DOHH2 (cell line): ENCODE measurements around the gene ATP13A3.

Experiments used
- EZH2phosphoT487 ChIP-seq: fragments of 200-600 bp; sonication (generic); IDR thresholded peaks from 2 replicates; pipeline ENCODE4 v1.6.1; 2017; ENCODE audit warnings: borderline replicate concordance, mild to moderate bottlenecking, antibody characterized with exemption, low read length, moderate library complexity, mixed read lengths
- TF ChIP-seq, protein P1 (sequence below): fragments of 200-600 bp; sonication (generic); IDR thresholded peaks from one replicate; pipeline ENCODE4 v1.5.1; 2014; ENCODE audit warnings: antibody characterized with exemption, mild to moderate bottlenecking, low read depth, low read length; ENCODE audit not compliant: poor library complexity, severe bottlenecking

DNA sequence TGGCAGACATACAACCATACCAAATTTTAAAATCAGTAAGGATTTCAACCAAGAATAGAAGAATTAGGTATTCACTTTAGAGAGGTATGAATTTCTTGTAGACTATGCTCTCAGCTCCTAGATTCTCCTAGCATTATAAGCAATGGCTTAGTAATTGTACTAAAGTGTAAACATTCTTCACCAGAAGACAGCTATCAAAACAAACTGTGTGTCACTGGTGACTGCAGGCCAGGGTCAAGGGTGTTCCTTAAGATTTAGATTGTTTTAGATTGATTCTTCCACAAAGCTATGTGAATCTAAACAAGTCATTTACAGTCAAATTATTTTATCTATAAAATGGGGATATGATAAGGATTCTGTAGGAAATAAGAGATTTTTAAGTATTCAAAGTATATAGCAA lies 64.6 kb downstream of the ATP13A3 start:
- TF ChIP-seq, protein P1, sequence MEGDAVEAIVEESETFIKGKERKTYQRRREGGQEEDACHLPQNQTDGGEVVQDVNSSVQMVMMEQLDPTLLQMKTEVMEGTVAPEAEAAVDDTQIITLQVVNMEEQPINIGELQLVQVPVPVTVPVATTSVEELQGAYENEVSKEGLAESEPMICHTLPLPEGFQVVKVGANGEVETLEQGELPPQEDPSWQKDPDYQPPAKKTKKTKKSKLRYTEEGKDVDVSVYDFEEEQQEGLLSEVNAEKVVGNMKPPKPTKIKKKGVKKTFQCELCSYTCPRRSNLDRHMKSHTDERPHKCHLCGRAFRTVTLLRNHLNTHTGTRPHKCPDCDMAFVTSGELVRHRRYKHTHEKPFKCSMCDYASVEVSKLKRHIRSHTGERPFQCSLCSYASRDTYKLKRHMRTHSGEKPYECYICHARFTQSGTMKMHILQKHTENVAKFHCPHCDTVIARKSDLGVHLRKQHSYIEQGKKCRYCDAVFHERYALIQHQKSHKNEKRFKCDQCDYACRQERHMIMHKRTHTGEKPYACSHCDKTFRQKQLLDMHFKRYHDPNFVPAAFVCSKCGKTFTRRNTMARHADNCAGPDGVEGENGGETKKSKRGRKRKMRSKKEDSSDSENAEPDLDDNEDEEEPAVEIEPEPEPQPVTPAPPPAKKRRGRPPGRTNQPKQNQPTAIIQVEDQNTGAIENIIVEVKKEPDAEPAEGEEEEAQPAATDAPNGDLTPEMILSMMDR = no peak
- no peak for TF ChIP-seq EZH2phosphoT487
